Mesenteric fat pad (tissue), 1 donor: ENCODE measurements around the gene LONP2. TPM values are rescaled to one million over a fixed set of nuclear protein-coding genes. Genes with fewer than 3 reads are reported as not detected.
A peak's percentile ranks its signal among the peaks of the same experiment; 100 is the strongest.

Experiments used
- DNase-seq: peaks from one replicate; pipeline ENCODE4 v3.0.0-alpha.2; 2020; ENCODE audit warnings: low spot score
- long read RNA-seq: library from polyadenylated mRNA; unstranded; transcript quantifications from one replicate; pipeline ENCODE4 v2.0.0, GENCODE V29; 2020
- total RNA-seq: library from RNA; stranded (reverse); fragmentation: NEBNext Ultra II Directional; extraction: Animal tissue kit (Norgen Biotek cat#: 25700); gene quantifications from one replicate; pipeline ENCODE4 v1.2.1, GENCODE V29; 2021
- donor health status: DM: yes; HTN: yes; CAD: no.

LONP2 gene
- 67.0 TPM for total RNA-seq
- long read RNA-seq, full-length matches to known transcripts: 57 of 103 reads
- long read RNA-seq, partial matches to known transcripts: 26 of 103 reads
- long read RNA-seq, other reads (novel, unspliced or antisense): 20 of 103 reads

GRCh38 chr16:48244080-48244862 is at the start of gene LONP2:
TSS of gene LONP2 (plus strand) at chr16:48244300. CDS start at chr16:48244389, 89 bp downstream.
- DNase-seq: peak; percentile 97

- DNase-seq: no peak
These were observed 49.1 kb upstream of the LONP2 start for GRCh38 chr16:48194828-48195556.

- DNase-seq: no peak
These were observed 46.8 kb upstream of the LONP2 start for GRCh38 chr16:48197294-48197693.

GRCh38 chr16:48201515-48202201 is 42.4 kb upstream of the LONP2 start:
- DNase-seq: peak; percentile 47

- no peak for DNase-seq
These were observed 39.9 kb upstream of the LONP2 start for GRCh38 chr16:48203974-48204824.

- no peak for DNase-seq
These were observed 39.3 kb upstream of the LONP2 start for GRCh38 chr16:48204825-48205151.

- no peak for DNase-seq
These were observed 37.4 kb upstream of the LONP2 start for GRCh38 chr16:48206594-48207242.

- DNase-seq: no peak
These were observed 33.4 kb upstream of the LONP2 start for GRCh38 chr16:48210747-48211146.

GRCh38 chr16:48212033-48212432 is 32.1 kb upstream of the LONP2 start:
- DNase-seq: no peak

GRCh38 chr16:48215738-48216137 is 28.4 kb upstream of the LONP2 start:
- no peak for DNase-seq

- DNase-seq: no peak
These were observed 26.4 kb upstream of the LONP2 start for GRCh38 chr16:48217708-48218107.

GRCh38 chr16:48218473-48218872 is 25.6 kb upstream of the LONP2 start:
- no peak for DNase-seq

GRCh38 chr16:48220891-48221290 is 23.2 kb upstream of the LONP2 start:
- no peak for DNase-seq

- DNase-seq: no peak
These were observed 20.6 kb upstream of the LONP2 start for GRCh38 chr16:48223490-48223889.

GRCh38 chr16:48225456-48225855 is 18.6 kb upstream of the LONP2 start:
- no peak for DNase-seq

GRCh38 chr16:48231727-48232492 is 12.2 kb upstream of the LONP2 start:
- no peak for DNase-seq

GRCh38 chr16:48232493-48233040 is 11.5 kb upstream of the LONP2 start:
- no peak for DNase-seq

- no peak for DNase-seq
These were observed 9.5 kb upstream of the LONP2 start for GRCh38 chr16:48234630-48235029.

GRCh38 chr16:48235058-48235555 is 9.0 kb upstream of the LONP2 start:
- DNase-seq: no peak
